Panc1 (cell line): ENCODE measurements around the gene TUFT1.

Experiments used
- POLR2AphosphoS5 ChIP-seq: IDR thresholded peaks from 2 replicates; pipeline ENCODE4 v1.6.1; 2012; ENCODE audit warnings: mild to moderate bottlenecking, low read depth, low read length, moderate library complexity
- REST ChIP-seq, 2 experiments: IDR thresholded peaks; 2 replicates each; pipeline ENCODE4 v1.6.1; 2011 to 2012; ENCODE audit warnings: low read depth in 2 of 2, control low read depth in 1 of 2, low read length in 1 of 2, mild to moderate bottlenecking in 1 of 2, moderate library complexity in 1 of 2; ENCODE audit not compliant: insufficient read depth in 1 of 2
- SIN3A ChIP-seq: IDR thresholded peaks from 2 replicates; pipeline ENCODE4 v1.6.1; 2012; ENCODE audit warnings: low read depth, mild to moderate bottlenecking, low read length, moderate library complexity, borderline replicate concordance; ENCODE audit not compliant: insufficient read depth
- TCF7L2 ChIP-seq: IDR thresholded peaks from 2 replicates; pipeline ENCODE4 v1.6.1; 2011; ENCODE audit warnings: mild to moderate bottlenecking, low read depth, low read length, inconsistent platforms
- TF ChIP-seq, protein P1 (sequence below): fragments of 450-650 bp; IDR thresholded peaks from 2 replicates; pipeline ENCODE4 v1.5.1; 2017; ENCODE audit warnings: mild to moderate bottlenecking

DNA sequence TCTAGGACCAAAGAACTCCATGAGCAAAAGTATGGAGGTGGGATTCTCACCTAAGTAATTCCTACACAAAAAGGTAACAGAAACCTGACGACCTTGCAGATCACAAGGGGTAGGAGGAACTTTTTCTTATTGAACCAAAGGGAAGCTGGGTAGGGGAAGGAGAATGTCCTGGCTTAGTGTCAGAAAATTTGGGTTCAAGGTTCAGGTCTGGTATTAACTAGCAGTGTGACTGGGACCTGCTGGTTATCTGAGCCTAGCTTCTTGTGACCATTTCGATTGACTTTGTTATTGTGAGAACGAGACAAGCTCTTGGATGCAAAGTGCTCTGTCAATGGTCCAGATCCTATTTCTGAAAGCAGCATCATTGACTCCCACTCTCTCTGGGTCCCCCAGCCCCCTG lies 66.7 kb downstream of the TUFT1 start:
- TF ChIP-seq, protein P1, sequence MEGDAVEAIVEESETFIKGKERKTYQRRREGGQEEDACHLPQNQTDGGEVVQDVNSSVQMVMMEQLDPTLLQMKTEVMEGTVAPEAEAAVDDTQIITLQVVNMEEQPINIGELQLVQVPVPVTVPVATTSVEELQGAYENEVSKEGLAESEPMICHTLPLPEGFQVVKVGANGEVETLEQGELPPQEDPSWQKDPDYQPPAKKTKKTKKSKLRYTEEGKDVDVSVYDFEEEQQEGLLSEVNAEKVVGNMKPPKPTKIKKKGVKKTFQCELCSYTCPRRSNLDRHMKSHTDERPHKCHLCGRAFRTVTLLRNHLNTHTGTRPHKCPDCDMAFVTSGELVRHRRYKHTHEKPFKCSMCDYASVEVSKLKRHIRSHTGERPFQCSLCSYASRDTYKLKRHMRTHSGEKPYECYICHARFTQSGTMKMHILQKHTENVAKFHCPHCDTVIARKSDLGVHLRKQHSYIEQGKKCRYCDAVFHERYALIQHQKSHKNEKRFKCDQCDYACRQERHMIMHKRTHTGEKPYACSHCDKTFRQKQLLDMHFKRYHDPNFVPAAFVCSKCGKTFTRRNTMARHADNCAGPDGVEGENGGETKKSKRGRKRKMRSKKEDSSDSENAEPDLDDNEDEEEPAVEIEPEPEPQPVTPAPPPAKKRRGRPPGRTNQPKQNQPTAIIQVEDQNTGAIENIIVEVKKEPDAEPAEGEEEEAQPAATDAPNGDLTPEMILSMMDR, result no peak
- TF ChIP-seq TCF7L2, result no peak
- TF ChIP-seq REST (IDR thresholded peaks at IDR 0.05; ENCODE audit: insufficient read depth in 1 of 2, low read depth in 2 of 2, low read length in 1 of 2), result no peak
- TF ChIP-seq POLR2AphosphoS5, result no peak
- no peak for TF ChIP-seq SIN3A
